ENCODE measurements around the gene KCNK5.

The KCNK5 gene

GRCh38 chr6:39194466-39194865 lies 34.8 kb downstream of the KCNK5 start:
- Histone ChIP-seq H3K27me3 (ENCODE audit: low read depth) (no peaks in the 10 kb centered on the region), H3K4me1 (no peaks in the 10 kb centered on the region), H3K9me3 (no peaks in the 10 kb centered on the region), H3K36me3 (replicated peaks) (0 out of 2 replicates have a peak, but pooled peaks cover 4% of the 10 kb centered on the region), H3K4me3 (no peak overlapping the region)
- no peak for DNase-seq (ENCODE audit: low spot score in 2 of 2)
- in situ Hi-C loops (cut with MboI; ENCODE audit: low sequenced_read_pairs) = no loop called here

DNA sequence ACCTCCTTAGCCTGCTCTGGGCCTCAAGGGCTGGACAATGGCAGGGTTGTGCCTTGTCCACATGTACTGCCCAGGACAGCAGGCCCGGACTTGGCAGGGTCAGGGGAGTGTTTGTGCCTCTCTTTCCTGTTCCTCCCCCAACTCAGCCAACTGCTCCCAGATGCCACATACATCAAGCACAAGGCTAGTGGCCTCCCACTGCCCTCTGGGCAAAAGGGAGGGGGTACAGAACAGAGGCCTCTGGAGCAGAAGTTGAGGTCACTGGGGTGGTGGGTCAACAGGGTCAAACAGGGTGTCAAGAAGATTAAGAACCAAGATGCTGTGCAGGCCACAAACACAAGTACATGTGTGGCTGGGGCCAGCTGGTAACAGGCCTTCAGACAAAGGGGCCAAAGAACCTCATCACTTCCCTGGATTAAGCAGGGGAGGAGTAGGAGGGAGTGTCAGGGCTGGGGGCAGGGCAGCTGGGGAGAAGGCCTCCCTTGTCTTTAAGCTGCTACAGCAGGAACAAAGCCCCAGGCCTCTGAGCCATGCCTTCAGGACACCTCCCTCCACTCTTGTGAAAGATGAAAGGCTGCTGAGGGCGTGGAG lies 36.0 kb downstream of the KCNK5 start:
- DNase-seq (ENCODE audit: low spot score in 2 of 2) = peak in 1 of 2 experiments; percentile 40
- Histone ChIP-seq H3K4me3 (no peak overlapping the region), H3K9me3 (no peaks in the 10 kb centered on the region), H3K27me3 (ENCODE audit: low read depth) (no peaks in the 10 kb centered on the region), H3K4me1 (no peaks in the 10 kb centered on the region), H3K36me3 (replicated peaks) (0 out of 2 replicates have a peak, but pooled peaks cover 4% of the 10 kb centered on the region)
- in situ Hi-C loops (cut with MboI; ENCODE audit: low sequenced_read_pairs) = no loop called here

- H3K27me3 ChIP-seq (ENCODE audit: low read depth) = no peaks in the 10 kb centered on the region
- H3K4me3 ChIP-seq = no peak overlapping the region
- 0 out of 2 replicates have a peak, but pooled peaks cover 4% of the 10 kb centered on the region for H3K36me3 ChIP-seq (replicated peaks)
- no peaks in the 10 kb centered on the region for H3K4me1 ChIP-seq
- DNase-seq (ENCODE audit: low spot score in 2 of 2) = no peak
- in situ Hi-C loops (cut with MboI; ENCODE audit: low sequenced_read_pairs) = no loop called here
- H3K9me3 ChIP-seq = no peaks in the 10 kb centered on the region
Measured at GRCh38 chr6:39192736-39193135, 36.5 kb downstream of the KCNK5 start.

- 0 out of 2 replicates have a peak, but pooled peaks cover 4% of the 10 kb centered on the region for H3K36me3 ChIP-seq (replicated peaks)
- in situ Hi-C loops (cut with MboI; ENCODE audit: low sequenced_read_pairs) = no loop called here
Measured at GRCh38 chr6:39191236-39191930, 37.9 kb downstream of the KCNK5 start.

GRCh38 chr6:39190545-39191235 lies 38.6 kb downstream of the KCNK5 start:
- Histone ChIP-seq H3K4me3 (no peak overlapping the region), H3K36me3 (replicated peaks) (0 out of 2 replicates have a peak, but pooled peaks cover 4% of the 10 kb centered on the region), H3K9me3 (no peaks in the 10 kb centered on the region), H3K4me1 (no peaks in the 10 kb centered on the region), H3K27me3 (ENCODE audit: low read depth) (no peaks in the 10 kb centered on the region)
- DNase-seq (ENCODE audit: low spot score in 2 of 2) = no peak
- in situ Hi-C loops (cut with MboI; ENCODE audit: low sequenced_read_pairs) = no loop called here

More at GRCh38 chr6:39191236-39191930, 37.9 kb downstream of the KCNK5 start:
- Histone ChIP-seq H3K4me3 (no peak overlapping the region), H3K27me3 (ENCODE audit: low read depth) (no peaks in the 10 kb centered on the region), H3K4me1 (no peaks in the 10 kb centered on the region), H3K9me3 (no peaks in the 10 kb centered on the region)
- DNase-seq (ENCODE audit: low spot score in 2 of 2) = no peak

- Histone ChIP-seq H3K27me3 (ENCODE audit: low read depth) (no peaks in the 10 kb centered on the region), H3K36me3 (replicated peaks) (no peaks in the 10 kb centered on the region), H3K9me3 (no peaks in the 10 kb centered on the region), H3K4me3 (no peak overlapping the region), H3K4me1 (no peaks in the 10 kb centered on the region)
- DNase-seq (ENCODE audit: low spot score in 2 of 2) = peak; percentile 8 to 57
- in situ Hi-C loops (cut with MboI; ENCODE audit: low sequenced_read_pairs) = no loop called here
Measured at GRCh38 chr6:39189915-39190544, 39.2 kb downstream of the KCNK5 start.

GRCh38 chr6:39189131-39189530 lies 40.1 kb downstream of the KCNK5 start:
- no peak overlapping the region for H3K4me3 ChIP-seq
- DNase-seq (ENCODE audit: low spot score in 2 of 2) = no peak
- no peaks in the 10 kb centered on the region for H3K27me3 ChIP-seq (ENCODE audit: low read depth)
- no peaks in the 10 kb centered on the region for H3K36me3 ChIP-seq (replicated peaks)
- H3K9me3 ChIP-seq = no peaks in the 10 kb centered on the region
- H3K4me1 ChIP-seq = no peaks in the 10 kb centered on the region
- in situ Hi-C loops (cut with MboI; ENCODE audit: low sequenced_read_pairs) = no loop called here

DNA sequence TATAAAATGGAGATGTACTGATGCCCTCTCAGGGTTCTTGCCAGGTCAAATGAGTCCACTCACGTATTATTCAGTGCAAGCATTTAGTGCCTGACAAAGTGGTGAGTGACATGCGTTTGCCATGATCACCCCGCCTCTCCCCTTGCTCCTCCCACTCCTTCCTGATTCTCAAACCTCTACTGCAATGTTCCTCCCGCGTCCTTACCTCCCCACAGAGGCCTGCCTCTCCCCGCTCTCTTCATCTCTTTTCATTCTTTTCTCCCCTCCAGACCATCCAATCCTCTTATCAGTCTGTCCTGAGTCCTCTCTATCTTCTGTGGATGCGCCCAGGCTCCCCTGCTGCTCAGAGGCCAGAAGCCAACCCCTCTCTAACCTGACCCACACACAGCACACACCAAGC lies 40.7 kb downstream of the KCNK5 start:
- Histone ChIP-seq H3K9me3 (no peaks in the 10 kb centered on the region), H3K27me3 (ENCODE audit: low read depth) (no peaks in the 10 kb centered on the region), H3K36me3 (replicated peaks) (no peaks in the 10 kb centered on the region), H3K4me3 (no peak overlapping the region), H3K4me1 (no peaks in the 10 kb centered on the region)
- no peak for DNase-seq (ENCODE audit: low spot score in 2 of 2)
- in situ Hi-C loops (cut with MboI; ENCODE audit: low sequenced_read_pairs) = no loop called here

- Histone ChIP-seq H3K36me3 (replicated peaks) (no peaks in the 10 kb centered on the region), H3K27me3 (ENCODE audit: low read depth) (no peaks in the 10 kb centered on the region), H3K4me3 (no peak overlapping the region), H3K9me3 (no peaks in the 10 kb centered on the region), H3K4me1 (no peaks in the 10 kb centered on the region)
- no peak for DNase-seq (ENCODE audit: low spot score in 2 of 2)
- in situ Hi-C loops (cut with MboI; ENCODE audit: low sequenced_read_pairs) = no loop called here
Measured at GRCh38 chr6:39188098-39188450, 41.2 kb downstream of the KCNK5 start.

GRCh38 chr6:39184906-39185580 lies 44.2 kb downstream of the KCNK5 start:
- DNase-seq (ENCODE audit: low spot score in 2 of 2) = no peak
- no peaks in the 10 kb centered on the region for H3K36me3 ChIP-seq (replicated peaks)
- no peaks in the 10 kb centered on the region for H3K4me1 ChIP-seq
- in situ Hi-C loops (cut with MboI; ENCODE audit: low sequenced_read_pairs) = no loop called here
- no peak overlapping the region for H3K4me3 ChIP-seq
- H3K9me3 ChIP-seq = no peaks in the 10 kb centered on the region
- H3K27me3 ChIP-seq (ENCODE audit: low read depth) = no peaks in the 10 kb centered on the region

DNA sequence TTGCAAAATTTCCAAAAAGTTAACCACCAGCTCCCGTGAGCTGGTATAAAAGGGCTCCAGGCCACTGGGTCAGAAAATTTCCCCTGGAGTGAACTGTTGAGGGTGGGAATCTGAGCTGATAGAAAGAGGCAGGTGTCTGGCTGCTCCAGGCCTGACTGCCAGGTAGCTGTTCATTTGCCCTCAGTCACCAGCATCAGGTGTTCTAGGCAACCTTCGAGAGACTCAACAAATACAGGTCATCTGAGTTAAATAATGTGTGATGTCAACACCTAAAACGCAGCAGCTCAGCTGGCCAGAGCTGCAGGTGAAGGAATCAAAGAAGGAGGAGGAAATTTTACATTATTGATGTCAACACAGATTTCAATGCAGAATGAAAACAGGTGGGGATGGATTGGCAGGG lies 46.7 kb downstream of the KCNK5 start:
- no peaks in the 10 kb centered on the region for H3K9me3 ChIP-seq
- no peak overlapping the region for H3K4me3 ChIP-seq
- in situ Hi-C loops (cut with MboI; ENCODE audit: low sequenced_read_pairs) = no loop called here
- no peaks in the 10 kb centered on the region for H3K27me3 ChIP-seq (ENCODE audit: low read depth)
- H3K4me1 ChIP-seq = no peaks in the 10 kb centered on the region
- no peaks in the 10 kb centered on the region for H3K36me3 ChIP-seq (replicated peaks)
- no peak for DNase-seq (ENCODE audit: low spot score in 2 of 2)

GRCh38 chr6:39181826-39182225 lies 47.4 kb downstream of the KCNK5 start:
- Histone ChIP-seq H3K4me1 (no peaks in the 10 kb centered on the region), H3K36me3 (replicated peaks) (no peaks in the 10 kb centered on the region), H3K27me3 (ENCODE audit: low read depth) (no peaks in the 10 kb centered on the region), H3K9me3 (no peaks in the 10 kb centered on the region), H3K4me3 (no peak overlapping the region)
- DNase-seq (ENCODE audit: low spot score in 2 of 2) = no peak
- in situ Hi-C loops (cut with MboI; ENCODE audit: low sequenced_read_pairs) = no loop called here

- in situ Hi-C loops (cut with MboI; ENCODE audit: low sequenced_read_pairs) = no loop called here
- Histone ChIP-seq H3K4me1 (no peaks in the 10 kb centered on the region), H3K4me3 (no peak overlapping the region), H3K9me3 (no peaks in the 10 kb centered on the region), H3K27me3 (ENCODE audit: low read depth) (no peaks in the 10 kb centered on the region), H3K36me3 (replicated peaks) (no peaks in the 10 kb centered on the region)
- DNase-seq (ENCODE audit: low spot score in 2 of 2) = no peak
Measured at GRCh38 chr6:39181333-39181732, 47.9 kb downstream of the KCNK5 start.
